Type B pancreatic cell (in vitro differentiated cells): ENCODE data around the gene ZNF519. TPM values are rescaled to one million over a fixed set of nuclear protein-coding genes. Genes with fewer than 3 reads are reported as not detected.

Source experiments
- DNase-seq: peaks from one replicate; pipeline ENCODE4 v3.0.0; 2021; ENCODE audit warnings: mixed read lengths; ENCODE audit not compliant: unreplicated experiment; ENCODE audit errors: extremely low spot score
- H3K27ac Mint-ChIP-seq: 2 replicates; pipeline ENCODE4 v1.8.0; 2021; ENCODE audit warnings: mild to moderate bottlenecking, mixed read lengths
- H3K27me3 Mint-ChIP-seq: 2 replicates; pipeline ENCODE4 v1.8.0; 2021; ENCODE audit warnings: mixed read lengths
- H3K36me3 Mint-ChIP-seq: 2 replicates; pipeline ENCODE4 v1.8.0; 2021; ENCODE audit warnings: mixed read lengths
- H3K4me1 Mint-ChIP-seq: one replicate; pipeline ENCODE4 v1.8.0; 2021; ENCODE audit warnings: mixed read lengths; ENCODE audit not compliant: unreplicated experiment
- H3K4me3 Mint-ChIP-seq: 2 replicates; pipeline ENCODE4 v1.8.0; 2021; ENCODE audit warnings: mild to moderate bottlenecking, mixed read lengths
- H3K9me3 Mint-ChIP-seq: 2 replicates; pipeline ENCODE4 v1.8.0; 2021; ENCODE audit warnings: mixed read lengths
- total RNA-seq: library from RNA; stranded (reverse); gene quantifications from 2 replicates; pipeline ENCODE4 v1.2.1, GENCODE V29; 2021; ENCODE audit warnings: low replicate concordance
- TF ChIP-seq, protein P1 (sequence below): fragments of 200-600 bp; sonication (generic); conservative IDR thresholded peaks from 2 replicates; pipeline ENCODE4 v1.5.0; 2021; ENCODE audit warnings: antibody characterized with exemption, mild to moderate bottlenecking

ZNF519 gene
- total RNA-seq, 1 donor from 2014 or later: 31.4 TPM

DNA sequence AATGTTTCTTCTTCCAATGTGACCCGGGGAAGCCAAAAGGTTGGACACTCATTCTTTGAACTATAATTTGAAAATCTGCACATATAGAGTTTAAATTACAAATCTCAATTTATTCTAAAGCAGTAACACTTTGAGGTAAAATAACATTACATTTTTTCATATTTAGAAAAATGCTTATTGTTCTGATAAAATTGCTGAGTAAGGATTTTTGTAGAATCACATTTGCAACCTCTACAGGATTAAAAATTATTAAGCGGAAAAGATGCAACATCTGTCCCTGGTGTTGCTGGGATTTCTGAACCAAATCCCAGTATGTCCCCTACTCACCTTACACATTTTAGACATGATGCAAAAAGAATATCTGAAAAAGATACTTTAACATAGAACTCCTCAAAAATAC, 10.1 kb downstream of the ZNF519 start:
- Mint-ChIP-seq H3K4me3 (no peak overlapping the region), H3K9me3 (no peaks in the 10 kb centered on the region), H3K27ac (no peak overlapping the region), H3K36me3 (peaks cover 28% of the 10 kb centered on the region), H3K4me1 (no peaks in the 10 kb centered on the region), H3K27me3 (no peaks in the 10 kb centered on the region)
- DNase-seq: no peak
- TF ChIP-seq, protein P1, sequence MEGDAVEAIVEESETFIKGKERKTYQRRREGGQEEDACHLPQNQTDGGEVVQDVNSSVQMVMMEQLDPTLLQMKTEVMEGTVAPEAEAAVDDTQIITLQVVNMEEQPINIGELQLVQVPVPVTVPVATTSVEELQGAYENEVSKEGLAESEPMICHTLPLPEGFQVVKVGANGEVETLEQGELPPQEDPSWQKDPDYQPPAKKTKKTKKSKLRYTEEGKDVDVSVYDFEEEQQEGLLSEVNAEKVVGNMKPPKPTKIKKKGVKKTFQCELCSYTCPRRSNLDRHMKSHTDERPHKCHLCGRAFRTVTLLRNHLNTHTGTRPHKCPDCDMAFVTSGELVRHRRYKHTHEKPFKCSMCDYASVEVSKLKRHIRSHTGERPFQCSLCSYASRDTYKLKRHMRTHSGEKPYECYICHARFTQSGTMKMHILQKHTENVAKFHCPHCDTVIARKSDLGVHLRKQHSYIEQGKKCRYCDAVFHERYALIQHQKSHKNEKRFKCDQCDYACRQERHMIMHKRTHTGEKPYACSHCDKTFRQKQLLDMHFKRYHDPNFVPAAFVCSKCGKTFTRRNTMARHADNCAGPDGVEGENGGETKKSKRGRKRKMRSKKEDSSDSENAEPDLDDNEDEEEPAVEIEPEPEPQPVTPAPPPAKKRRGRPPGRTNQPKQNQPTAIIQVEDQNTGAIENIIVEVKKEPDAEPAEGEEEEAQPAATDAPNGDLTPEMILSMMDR: no peak

DNA sequence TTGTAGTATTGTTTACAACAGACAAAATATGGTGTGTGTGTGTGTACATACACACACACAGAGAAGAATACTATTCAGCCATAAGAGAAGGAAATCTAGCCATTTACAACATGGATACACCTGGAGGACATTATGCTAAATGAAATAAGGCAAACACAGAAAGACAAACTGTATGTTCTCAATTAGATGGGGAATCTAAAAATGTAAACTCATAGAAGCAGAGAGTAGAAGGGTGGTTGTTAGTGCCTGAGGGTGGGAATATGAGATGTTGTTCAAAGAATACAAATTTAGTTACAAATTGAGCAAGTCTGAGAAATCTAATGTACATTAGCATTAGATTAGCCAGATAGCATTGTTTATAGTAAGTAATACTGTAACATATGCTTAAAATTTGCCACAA, 11.3 kb downstream of the ZNF519 start:
- H3K9me3 Mint-ChIP-seq: no peaks in the 10 kb centered on the region
- H3K4me1 Mint-ChIP-seq: no peaks in the 10 kb centered on the region
- H3K4me3 Mint-ChIP-seq: no peak overlapping the region
- no peaks in the 10 kb centered on the region for H3K27me3 Mint-ChIP-seq
- no peak for DNase-seq
- TF ChIP-seq, protein P1: no peak
- H3K36me3 Mint-ChIP-seq: peaks cover 36% of the 10 kb centered on the region
- H3K27ac Mint-ChIP-seq: no peak overlapping the region

DNA sequence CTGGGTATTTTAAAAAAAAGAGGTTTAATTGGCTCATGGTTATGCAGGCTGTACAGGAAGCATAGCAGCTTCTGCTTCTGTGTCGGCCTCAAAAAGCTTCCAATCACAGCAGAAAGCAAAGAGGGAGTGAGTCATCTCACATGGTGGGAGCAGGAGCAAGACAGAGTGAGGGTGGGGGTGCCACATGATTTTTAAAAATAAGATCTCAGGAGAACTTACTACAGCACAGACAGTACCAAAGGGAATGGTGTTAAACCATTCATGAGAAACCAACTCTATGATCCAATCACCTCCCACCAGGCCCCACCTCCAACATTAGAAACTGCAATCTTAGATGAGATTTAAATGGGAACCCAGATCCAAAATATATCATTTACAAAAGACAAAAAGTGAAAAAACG, 14.6 kb downstream of the ZNF519 start:
- Mint-ChIP-seq H3K27me3 (no peaks in the 10 kb centered on the region), H3K27ac (no peak overlapping the region), H3K36me3 (peaks cover 45% of the 10 kb centered on the region), H3K4me1 (no peaks in the 10 kb centered on the region), H3K9me3 (peaks cover 8% of the 10 kb centered on the region), H3K4me3 (no peak overlapping the region)
- DNase-seq: no peak
- TF ChIP-seq, protein P1: no peak

GRCh38 chr18:14106906-14107305, 25.3 kb downstream of the ZNF519 start:
- Mint-ChIP-seq H3K36me3 (peaks cover 46% of the 10 kb centered on the region), H3K9me3 (peaks cover 5% of the 10 kb centered on the region)

DNA sequence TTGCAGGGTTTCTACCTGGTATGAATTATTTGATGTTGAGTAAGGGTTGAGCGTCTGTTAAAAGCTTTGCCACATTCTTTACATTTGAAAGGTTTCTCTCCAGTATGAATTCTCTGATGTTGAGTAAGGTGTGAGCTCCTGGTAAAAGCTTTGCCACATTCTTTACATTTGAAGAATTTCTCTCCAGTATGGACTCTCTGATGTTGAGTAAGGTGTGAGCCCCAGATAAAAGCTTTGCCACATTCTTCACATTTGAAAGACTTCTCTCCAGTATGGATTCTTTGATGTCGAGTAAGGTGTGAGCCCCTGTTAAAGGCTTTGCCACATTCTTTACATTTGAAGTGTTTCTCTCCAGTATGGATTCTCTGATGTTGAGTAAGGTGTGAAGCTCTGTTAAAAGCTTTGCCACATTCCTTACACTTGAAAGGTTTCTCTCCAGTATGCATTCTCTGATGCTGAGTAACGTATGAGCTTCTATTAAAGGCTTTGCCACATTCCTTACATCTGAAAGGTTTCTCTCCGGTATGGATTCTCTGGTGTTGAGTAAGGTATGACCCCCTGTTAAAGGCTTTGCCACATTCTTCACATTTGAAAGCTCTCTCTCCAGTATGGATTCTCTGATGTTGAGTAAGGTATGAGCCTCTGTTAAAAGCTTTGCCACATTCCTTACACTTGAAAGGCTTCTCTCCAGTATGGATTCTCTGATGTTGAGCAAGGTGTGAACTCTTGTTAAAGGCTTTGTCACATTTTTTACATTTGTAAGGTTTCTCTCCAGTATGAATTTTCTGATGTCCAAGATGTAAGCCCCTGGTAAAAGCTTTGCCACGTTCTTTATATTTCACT, 27.1 kb downstream of the ZNF519 start:
- H3K27ac Mint-ChIP-seq: no peak overlapping the region
- DNase-seq: no peak
- H3K9me3 Mint-ChIP-seq: peaks cover 5% of the 10 kb centered on the region
- peaks cover 46% of the 10 kb centered on the region for H3K36me3 Mint-ChIP-seq
- H3K4me3 Mint-ChIP-seq: no peak overlapping the region
- H3K4me1 Mint-ChIP-seq: no peaks in the 10 kb centered on the region
- H3K27me3 Mint-ChIP-seq: no peaks in the 10 kb centered on the region
- TF ChIP-seq, protein P1: no peak

More at GRCh38 chr18:14106906-14107305, 25.3 kb downstream of the ZNF519 start:
- Mint-ChIP-seq H3K4me3 (no peak overlapping the region), H3K27me3 (no peaks in the 10 kb centered on the region), H3K4me1 (no peaks in the 10 kb centered on the region), H3K27ac (no peak overlapping the region)
- TF ChIP-seq, protein P1: no peak
- no peak for DNase-seq
